Stomach smooth muscle (tissue), 2 donors: ENCODE data around the gene EBNA1BP2.
"Not testable (repeated sequence)": the region's sequence is repeated elsewhere in the genome, so short reads cannot be mapped to it uniquely, and the experiment has no call there.

Experiments
- H3K27ac ChIP-seq: one replicate; pipeline ENCODE4 v1.7.0; 2013; ENCODE audit warnings: mild to moderate bottlenecking, low read length, inconsistent platforms
- H3K27me3 ChIP-seq, 2 donors: one replicate each; pipeline ENCODE4 v1.7.0; 2013; ENCODE audit warnings: low read length in 2 of 2; ENCODE audit not compliant: insufficient read depth in 2 of 2, control insufficient read depth in 1 of 2
- H3K36me3 ChIP-seq, 2 donors: one replicate each; pipeline ENCODE4 v1.7.0; 2013; ENCODE audit warnings: low read length in 2 of 2; ENCODE audit not compliant: control insufficient read depth in 2 of 2, insufficient read depth in 2 of 2
- H3K4me1 ChIP-seq: one replicate; pipeline ENCODE4 v1.7.0; 2013; ENCODE audit warnings: low read length; ENCODE audit not compliant: control insufficient read depth, insufficient read depth
- H3K4me3 ChIP-seq, 2 donors: one replicate each; pipeline ENCODE4 v1.7.0; 2013; ENCODE audit warnings: low read length in 2 of 2
- H3K9ac ChIP-seq, 2 donors: one replicate each; pipeline ENCODE4 v1.7.0; 2013; ENCODE audit warnings: low read length in 2 of 2, mild to moderate bottlenecking in 1 of 2
- H3K9me3 ChIP-seq, 2 donors: one replicate each; pipeline ENCODE4 v1.7.0; 2013; ENCODE audit warnings: low read length in 2 of 2; ENCODE audit not compliant: control insufficient read depth in 2 of 2
- donor health status: healthy.
- donor health status: Pancreatic carcinoma.

EBNA1BP2 gene

DNA sequence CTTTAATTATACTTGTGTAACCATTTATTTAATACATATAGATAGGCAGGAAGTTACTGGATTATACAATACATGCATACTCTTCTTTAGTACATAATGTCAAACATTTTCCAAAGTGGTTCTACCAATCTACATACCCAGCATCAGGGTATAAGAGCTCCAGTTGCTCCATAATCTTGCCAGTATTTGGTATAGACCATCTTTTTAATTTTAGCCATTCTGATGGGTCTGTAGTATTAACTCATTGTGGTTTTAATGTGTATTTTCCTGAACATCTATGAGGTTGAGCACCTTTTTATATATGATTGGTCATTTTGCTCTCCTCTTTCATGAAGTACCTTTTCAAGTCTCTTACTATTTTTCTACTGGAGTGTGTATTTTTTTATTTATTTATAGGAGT, 32.1 kb downstream of the EBNA1BP2 start:
- Histone ChIP-seq H3K36me3 (no peaks in the 10 kb centered on the region), H3K27me3 (peaks cover 6 to 13% of the 10 kb centered on the region in 2 donors), H3K9ac (no peak overlapping the region), H3K27ac (no peak overlapping the region), H3K4me3 (no peak overlapping the region), H3K4me1 (no peaks in the 10 kb centered on the region), H3K9me3 (no peaks in the 10 kb centered on the region)

DNA sequence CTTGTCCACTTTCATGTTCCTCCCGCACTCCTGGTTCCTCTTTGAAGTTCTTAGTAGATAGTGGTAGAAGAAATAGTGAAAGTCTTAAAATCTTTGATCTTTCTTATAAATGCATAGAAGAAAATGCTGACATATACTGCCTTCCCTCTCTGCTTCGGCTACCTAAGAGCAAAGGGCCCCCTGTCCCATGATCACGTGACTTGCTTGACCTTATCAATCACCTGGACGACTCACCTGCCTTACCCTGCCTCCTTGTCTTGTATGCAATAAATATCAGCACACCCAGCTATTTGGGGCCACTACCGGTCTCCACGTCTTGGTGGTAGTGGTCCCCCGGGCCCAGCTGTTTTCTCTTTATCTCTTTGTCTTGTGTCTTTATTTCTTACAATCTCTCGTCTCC, 32.8 kb downstream of the EBNA1BP2 start:
- H3K9me3 ChIP-seq, H3K27ac ChIP-seq, H3K4me1 ChIP-seq, H3K4me3 ChIP-seq, H3K27me3 ChIP-seq, H3K36me3 ChIP-seq, H3K9ac ChIP-seq: not testable (repeated sequence)

DNA sequence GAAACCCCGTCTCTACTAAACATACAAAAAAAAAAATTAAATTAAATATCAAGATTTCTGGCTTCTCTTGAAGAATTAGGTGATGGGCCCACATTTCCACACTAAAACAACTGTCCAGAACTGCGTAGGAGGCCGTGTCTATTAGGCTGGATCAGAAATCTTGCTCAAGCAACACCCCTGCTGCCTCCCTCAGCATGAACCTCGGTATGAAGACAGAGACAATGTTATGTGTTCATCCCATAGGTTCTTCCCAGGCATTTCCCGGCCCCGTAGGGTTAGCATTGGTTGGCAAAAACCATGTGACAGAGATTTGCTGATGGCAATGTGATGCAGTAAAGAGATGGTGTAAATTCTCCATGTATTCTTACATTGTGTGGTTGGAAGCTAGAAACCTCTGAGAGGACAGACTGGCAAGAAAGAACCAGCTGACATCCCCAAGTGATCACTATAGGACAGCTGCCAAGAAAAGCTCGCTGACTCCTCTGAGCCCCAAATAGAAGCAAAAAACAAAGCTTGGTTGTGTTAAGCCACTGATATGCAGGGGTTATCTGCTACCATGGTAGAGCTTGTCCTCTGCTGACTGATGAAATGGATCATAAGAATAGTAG, 34.5 kb downstream of the EBNA1BP2 start:
- no peak overlapping the region for H3K4me3 ChIP-seq
- no peak overlapping the region for H3K27ac ChIP-seq
- H3K9ac ChIP-seq = no peak overlapping the region
- no peaks in the 10 kb centered on the region for H3K4me1 ChIP-seq
- no peaks in the 10 kb centered on the region for H3K36me3 ChIP-seq
- no peaks in the 10 kb centered on the region for H3K9me3 ChIP-seq
- H3K27me3 ChIP-seq = peaks cover 0 to 3% of the 10 kb centered on the region in 2 donors

DNA sequence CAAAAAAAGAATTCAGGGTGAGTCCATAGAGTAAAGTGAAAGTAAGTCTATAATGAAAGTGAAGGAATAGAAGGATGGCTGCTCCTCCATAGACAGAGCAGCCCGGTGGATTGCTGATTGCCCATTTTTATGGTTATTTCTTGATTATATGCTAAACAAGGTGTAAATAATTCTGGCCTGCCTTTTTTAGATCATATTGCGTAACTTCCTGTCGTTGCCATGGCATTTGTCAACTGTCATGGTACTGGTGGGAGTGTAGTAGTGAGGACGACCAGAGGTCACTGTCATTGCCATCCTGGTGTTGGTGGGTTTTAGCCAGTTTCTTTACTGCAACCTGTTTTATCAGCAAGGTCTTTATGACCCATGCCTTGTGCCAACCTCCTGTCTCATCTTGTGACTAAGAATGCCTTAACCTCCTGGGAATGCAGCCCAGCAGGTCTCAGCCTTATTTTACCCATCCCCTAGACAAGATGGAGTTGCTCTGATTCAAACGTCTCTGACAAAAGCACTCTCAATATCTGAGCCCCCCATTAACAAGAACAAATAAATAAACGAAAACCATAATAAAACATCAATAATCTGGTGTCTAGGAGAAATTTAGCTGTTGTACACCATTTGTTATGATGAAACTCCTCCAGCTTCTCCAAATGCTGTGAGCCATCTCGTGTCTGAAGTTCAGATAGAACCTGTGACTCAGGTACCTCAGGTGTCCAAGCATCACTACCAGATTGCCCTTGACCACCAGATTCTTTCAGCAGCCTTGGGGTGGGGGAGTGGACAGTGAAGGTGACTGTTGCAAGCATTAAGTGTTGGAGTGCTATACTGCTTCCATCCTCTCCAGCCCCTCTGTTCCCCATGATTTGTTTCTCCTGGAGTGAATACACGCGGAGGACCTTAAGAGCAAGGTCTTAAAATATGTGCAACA, 36.0 kb downstream of the EBNA1BP2 start:
- Histone ChIP-seq H3K27me3 (peaks cover 0 to 6% of the 10 kb centered on the region in 2 donors), H3K4me3 (no peak overlapping the region), H3K9me3 (no peaks in the 10 kb centered on the region), H3K36me3 (no peaks in the 10 kb centered on the region), H3K4me1 (no peaks in the 10 kb centered on the region), H3K9ac (no peak overlapping the region), H3K27ac (no peak overlapping the region)

DNA sequence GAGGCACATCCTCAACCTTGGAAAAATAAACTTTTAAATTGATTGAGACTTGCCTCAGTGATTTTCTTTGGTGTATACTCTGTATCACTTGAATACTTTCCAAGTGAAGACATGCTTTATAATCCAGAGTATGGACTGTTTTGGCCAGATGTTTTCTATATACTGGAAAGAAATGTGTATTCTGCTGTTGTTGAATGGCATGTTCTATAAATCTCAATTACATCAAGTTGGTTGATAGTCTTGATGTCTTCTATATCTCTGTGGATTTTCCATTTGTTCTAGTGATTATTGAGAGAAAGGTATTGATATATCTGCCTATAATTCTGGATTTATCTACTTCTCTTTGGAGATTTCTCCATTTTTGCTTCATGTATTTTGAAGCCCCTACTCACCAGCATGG, 37.5 kb downstream of the EBNA1BP2 start:
- no peaks in the 10 kb centered on the region for H3K36me3 ChIP-seq
- H3K9ac ChIP-seq = no peak overlapping the region
- H3K4me3 ChIP-seq = no peak overlapping the region
- no peaks in the 10 kb centered on the region for H3K4me1 ChIP-seq
- no peaks in the 10 kb centered on the region for H3K9me3 ChIP-seq
- H3K27ac ChIP-seq = no peak overlapping the region
- peaks cover 0 to 8% of the 10 kb centered on the region in 2 donors for H3K27me3 ChIP-seq

DNA sequence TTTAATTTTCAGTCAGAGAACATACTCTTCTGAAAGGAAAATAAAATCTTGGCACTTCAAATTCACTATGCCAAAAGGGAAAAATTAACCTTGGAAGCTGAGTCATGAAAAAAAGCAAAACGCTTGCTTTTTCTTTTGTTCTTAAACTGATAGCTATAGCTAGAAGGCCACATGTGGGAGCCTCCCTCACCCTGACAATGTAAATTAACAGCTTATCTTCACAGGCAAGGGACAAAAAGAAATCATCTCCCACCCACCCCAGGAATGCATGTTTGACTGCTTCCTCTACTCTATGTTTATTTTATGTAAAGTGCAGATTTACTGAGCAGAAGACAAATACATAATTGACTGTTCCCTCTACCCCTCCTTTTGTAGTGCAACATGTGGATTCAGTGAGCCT, 38.0 kb downstream of the EBNA1BP2 start:
- no peaks in the 10 kb centered on the region for H3K36me3 ChIP-seq
- H3K27ac ChIP-seq = no peak overlapping the region
- peaks cover 0 to 10% of the 10 kb centered on the region in 2 donors for H3K27me3 ChIP-seq
- no peak overlapping the region for H3K9ac ChIP-seq
- no peaks in the 10 kb centered on the region for H3K4me1 ChIP-seq
- no peak overlapping the region for H3K4me3 ChIP-seq
- no peaks in the 10 kb centered on the region for H3K9me3 ChIP-seq

DNA sequence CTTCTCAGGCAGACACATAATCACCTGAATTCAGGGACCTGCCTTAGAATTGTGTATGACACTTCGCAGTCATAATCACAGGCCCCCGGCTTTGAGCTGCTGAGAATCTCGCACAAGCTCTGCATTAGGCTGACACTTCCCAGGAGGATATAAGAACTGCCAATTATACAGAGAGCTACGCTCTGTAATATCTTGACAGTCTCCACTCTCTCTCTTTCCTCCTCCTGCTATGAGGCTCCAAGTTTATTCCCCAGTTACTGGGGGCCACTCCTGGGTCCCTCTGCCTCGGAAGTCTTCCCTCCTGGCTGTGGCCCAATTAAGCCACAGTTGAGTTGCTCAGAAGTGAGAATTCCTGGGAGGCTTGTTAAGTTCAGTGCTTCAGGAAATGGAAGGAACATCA, 42.7 kb downstream of the EBNA1BP2 start:
- H3K27ac ChIP-seq = no peak overlapping the region
- H3K4me1 ChIP-seq = no peaks in the 10 kb centered on the region
- H3K4me3 ChIP-seq = no peak overlapping the region
- no peaks in the 10 kb centered on the region for H3K9me3 ChIP-seq
- H3K27me3 ChIP-seq = peaks cover 0 to 7% of the 10 kb centered on the region in 2 donors
- no peaks in the 10 kb centered on the region for H3K36me3 ChIP-seq
- no peak overlapping the region for H3K9ac ChIP-seq

DNA sequence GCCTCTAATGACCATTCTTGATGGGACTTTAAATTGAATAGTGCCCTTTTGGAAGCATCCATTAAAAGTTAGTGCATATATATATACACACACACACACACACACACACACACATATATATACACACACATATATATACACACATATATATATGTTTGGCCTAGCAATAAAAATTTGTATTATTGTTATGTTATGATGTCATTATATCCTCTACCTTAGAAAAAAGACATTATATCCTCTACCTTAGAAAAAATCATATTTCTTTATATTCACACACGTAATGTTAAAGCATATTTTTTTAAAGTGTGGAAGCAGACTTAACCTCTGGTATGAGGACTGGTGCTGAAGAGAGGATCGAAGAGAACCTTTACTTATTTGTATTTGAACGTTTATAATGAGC, 43.3 kb downstream of the EBNA1BP2 start:
- Histone ChIP-seq H3K36me3 (no peaks in the 10 kb centered on the region), H3K27me3 (peaks cover 0 to 7% of the 10 kb centered on the region in 2 donors), H3K27ac (no peak overlapping the region), H3K9ac (no peak overlapping the region), H3K9me3 (no peaks in the 10 kb centered on the region), H3K4me1 (no peaks in the 10 kb centered on the region), H3K4me3 (no peak overlapping the region)

DNA sequence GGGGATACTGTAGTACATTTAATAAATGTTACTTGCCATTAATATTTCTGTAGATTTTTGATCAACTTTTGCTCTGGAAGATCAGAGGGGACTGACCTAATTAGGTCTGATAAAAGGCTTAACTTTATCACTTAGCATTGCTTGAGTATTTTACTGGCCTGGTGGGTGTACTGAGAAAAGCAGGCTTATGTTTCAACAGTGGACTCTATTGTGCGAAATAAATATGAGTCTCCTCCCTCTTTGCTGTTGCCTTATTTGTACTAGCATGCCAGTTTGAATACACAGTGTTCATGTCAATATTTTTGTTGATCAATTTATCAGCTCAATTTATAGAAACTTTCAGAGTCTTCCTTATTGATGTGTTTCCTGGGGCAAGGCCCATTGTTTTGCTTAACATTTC, 49.1 kb downstream of the EBNA1BP2 start:
- no peak overlapping the region for H3K9ac ChIP-seq
- no peak overlapping the region for H3K27ac ChIP-seq
- no peaks in the 10 kb centered on the region for H3K4me1 ChIP-seq
- H3K27me3 ChIP-seq = peaks cover 0 to 2% of the 10 kb centered on the region in 2 donors
- no peak overlapping the region for H3K4me3 ChIP-seq
- H3K9me3 ChIP-seq = no peaks in the 10 kb centered on the region
- H3K36me3 ChIP-seq = no peaks in the 10 kb centered on the region

DNA sequence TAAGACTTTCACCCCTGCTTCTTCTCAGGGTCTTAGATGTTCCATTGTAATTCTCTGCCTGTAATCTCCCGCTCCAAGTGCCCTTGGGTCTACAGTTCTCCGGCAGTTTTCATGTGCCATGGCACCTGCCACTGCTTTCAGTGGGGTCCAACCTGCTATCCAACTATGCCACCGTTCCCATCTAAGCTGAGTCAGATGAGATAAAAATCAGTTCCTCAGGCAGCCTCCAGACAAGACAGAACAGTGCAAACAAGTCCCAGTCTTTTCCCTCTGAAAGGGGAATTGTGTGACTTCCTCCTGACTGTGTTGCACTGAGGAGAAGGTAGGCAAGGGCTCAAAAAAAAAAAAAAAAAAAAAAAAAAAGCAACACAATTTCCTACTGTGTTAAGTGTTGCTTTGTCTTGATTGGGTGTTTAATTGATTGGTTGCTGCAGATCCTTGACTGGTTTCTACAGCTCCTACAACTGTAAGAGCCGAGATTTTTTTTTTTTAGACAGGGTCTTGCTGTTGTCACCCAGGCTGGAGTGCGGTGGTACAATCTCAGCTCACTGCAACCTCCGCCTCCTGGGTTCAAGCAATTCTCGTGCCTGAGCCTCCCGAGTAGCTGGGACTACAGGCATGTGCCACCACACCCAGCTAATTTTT, 50.7 kb downstream of the EBNA1BP2 start:
- H3K4me1 ChIP-seq = no peaks in the 10 kb centered on the region
- no peak overlapping the region for H3K4me3 ChIP-seq
- H3K27ac ChIP-seq = no peak overlapping the region

More for the DNA sequence above, 50.7 kb downstream of the EBNA1BP2 start:
- Histone ChIP-seq H3K9ac (no peak overlapping the region), H3K9me3 (no peaks in the 10 kb centered on the region), H3K36me3 (no peaks in the 10 kb centered on the region), H3K27me3 (peaks cover 0 to 2% of the 10 kb centered on the region in 2 donors)
